Neural progenitor cell (in vitro differentiated cells): ENCODE data around the gene BAMBI. TPM values are rescaled to one million over a fixed set of nuclear protein-coding genes. Genes with fewer than 3 reads are reported as not detected.

Source experiments
- DNase-seq: peaks from one replicate; pipeline ENCODE4 v3.0.0-alpha.2; 2016; ENCODE audit warnings: low spot score
- H2AFZ ChIP-seq: fragments of 200-600 bp; sonication (generic); replicated peaks from 2 replicates; pipeline ENCODE4 v1.6.1; 2016; ENCODE audit warnings: antibody characterized with exemption
- H3F3A ChIP-seq: fragments of 200-600 bp; sonication (generic); 2 replicates; pipeline ENCODE4 v1.6.1; 2016; ENCODE audit warnings: antibody characterized with exemption, low read depth
- H3K27ac ChIP-seq: fragments of 200-600 bp; sonication (generic); 2 replicates; pipeline ENCODE4 v1.5.1; 2016; ENCODE audit warnings: mild to moderate bottlenecking
- H3K27me3 ChIP-seq: fragments of 200-600 bp; sonication (generic); 2 replicates; pipeline ENCODE4 v1.6.1; 2016; ENCODE audit warnings: mild to moderate bottlenecking, moderate library complexity
- H3K36me3 ChIP-seq: fragments of 200-600 bp; sonication (generic); 2 replicates; pipeline ENCODE4 v1.5.1; 2016
- H3K4me1 ChIP-seq: fragments of 200-600 bp; sonication (generic); 2 replicates; pipeline ENCODE4 v1.6.1; 2016; ENCODE audit warnings: mixed run types
- H3K4me2 ChIP-seq: fragments of 200-600 bp; sonication (generic); 2 replicates; pipeline ENCODE4 v1.6.1; 2016
- H3K4me3 ChIP-seq: fragments of 200-600 bp; sonication (generic); 2 replicates; pipeline ENCODE4 v1.5.1; 2016
- H3K79me2 ChIP-seq: fragments of 200-600 bp; sonication (generic); 2 replicates; pipeline ENCODE4 v1.6.1; 2016; ENCODE audit warnings: low read depth
- H3K9ac ChIP-seq: fragments of 200-600 bp; sonication (generic); 2 replicates; pipeline ENCODE4 v1.6.1; 2016
- H3K9me3 ChIP-seq: fragments of 200-600 bp; sonication (generic); 2 replicates; pipeline ENCODE4 v1.5.1; 2016; ENCODE audit warnings: low read depth
- H4K20me1 ChIP-seq: fragments of 200-600 bp; sonication (generic); 2 replicates; pipeline ENCODE4 v1.6.1; 2016; ENCODE audit warnings: low read depth
- H3K27ac Mint-ChIP-seq: 3 replicates; pipeline ENCODE4 v1.8.0; 2021; ENCODE audit warnings: mixed read lengths
- H3K27me3 Mint-ChIP-seq: 2 replicates; pipeline ENCODE4 v1.8.0; 2022; ENCODE audit warnings: low read depth, mild to moderate bottlenecking, inconsistent platforms, moderate library complexity, mixed read lengths; ENCODE audit not compliant: insufficient read depth
- H3K36me3 Mint-ChIP-seq: 3 replicates; pipeline ENCODE4 v1.8.0; 2021; ENCODE audit warnings: mixed read lengths
- H3K4me1 Mint-ChIP-seq: 3 replicates; pipeline ENCODE4 v1.8.0; 2021; ENCODE audit warnings: mixed read lengths
- H3K4me3 Mint-ChIP-seq: 3 replicates; pipeline ENCODE4 v1.8.0; 2021; ENCODE audit warnings: mild to moderate bottlenecking, moderate library complexity, mixed read lengths
- H3K9me3 Mint-ChIP-seq: 3 replicates; pipeline ENCODE4 v1.8.0; 2020; ENCODE audit warnings: mixed read lengths
- CTCF ChIP-seq: fragments of 200-600 bp; sonication (generic); IDR thresholded peaks from 2 replicates; pipeline ENCODE4 v1.5.1; 2017; ENCODE audit warnings: antibody characterized with exemption, mild to moderate bottlenecking
- EZH2 ChIP-seq: fragments of 200-600 bp; sonication (generic); IDR thresholded peaks from 2 replicates; pipeline ENCODE4 v1.6.1; 2017; ENCODE audit warnings: antibody characterized with exemption, mild to moderate bottlenecking, moderate library complexity
- EZH2phosphoT487 ChIP-seq: fragments of 200-600 bp; sonication (generic); IDR thresholded peaks from 2 replicates; pipeline ENCODE4 v1.6.1; 2017; ENCODE audit warnings: antibody characterized with exemption
- total RNA-seq: library from RNA; depleted of rRNA; stranded (reverse); fragments of >200 nt; gene quantifications from 2 replicates; pipeline ENCODE4 v1.2.3, GENCODE V29; 2015; ENCODE audit warnings: low replicate concordance

Gene BAMBI
- total RNA-seq, 1 donor from 2014 or later = 2.2 TPM

DNA sequence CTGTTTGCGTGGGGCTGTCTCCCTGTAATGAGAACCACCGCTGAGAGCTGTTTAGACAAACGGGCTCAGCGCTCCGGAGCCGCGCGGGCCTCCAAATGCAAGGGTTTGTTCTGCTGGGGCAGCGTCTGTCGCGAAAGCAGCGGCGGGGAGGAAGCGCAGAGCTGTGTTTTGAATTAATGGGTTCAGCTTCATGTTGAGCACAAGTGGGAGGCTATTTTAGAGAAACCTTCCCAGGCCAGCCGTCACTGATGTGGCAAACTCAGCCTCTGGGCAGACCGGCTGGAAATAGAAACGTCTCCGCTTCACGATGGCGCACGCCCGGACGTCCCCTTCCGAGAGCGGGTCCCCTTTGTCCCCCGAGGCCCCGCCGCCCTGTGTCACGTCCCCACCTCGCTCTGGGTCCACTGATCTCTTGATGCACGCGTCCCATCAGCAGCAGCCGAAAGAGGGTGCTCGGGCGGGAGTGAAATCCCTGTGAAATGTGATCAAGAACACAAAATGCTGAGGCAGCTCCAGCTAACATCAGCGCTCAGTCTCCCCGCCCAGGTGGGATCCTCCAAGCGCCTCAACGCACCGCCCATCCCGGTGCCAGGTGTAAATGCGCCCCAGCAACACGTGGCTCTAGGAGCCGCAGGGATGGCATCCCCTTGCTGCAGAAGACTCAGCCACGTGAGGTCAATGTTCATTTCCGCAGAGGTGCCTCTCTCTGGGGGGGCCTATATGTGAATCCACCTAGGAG, 44.9 kb downstream of the BAMBI start:
- H2AFZ ChIP-seq = peak overlapping the region; percentile 90
- peaks cover 9% of the 10 kb centered on the region for H3K4me1 ChIP-seq
- no peak overlapping the region for H3K27ac ChIP-seq
- Mint-ChIP-seq H3K9me3 (peaks cover under 1% of the 10 kb centered on the region), H3K4me3 (peak overlapping the region; percentile 86), H3K27me3 (peaks cover 10% of the 10 kb centered on the region), H3K4me1 (peaks cover 28% of the 10 kb centered on the region), H3K27ac (no peak overlapping the region), H3K36me3 (no peaks in the 10 kb centered on the region)
- no peaks in the 10 kb centered on the region for H4K20me1 ChIP-seq
- no peaks in the 10 kb centered on the region for H3K9me3 ChIP-seq
- H3F3A ChIP-seq = peaks cover 8% of the 10 kb centered on the region
- peak overlapping the region; percentile 60 for H3K4me3 ChIP-seq
- H3K27me3 ChIP-seq = peaks cover 42% of the 10 kb centered on the region
- no peak for TF ChIP-seq EZH2phosphoT487
- TF ChIP-seq EZH2 = peak; percentile 41
- no peak for TF ChIP-seq CTCF
- no peaks in the 10 kb centered on the region for H3K79me2 ChIP-seq
- DNase-seq = peak; percentile 60
- H3K36me3 ChIP-seq = no peaks in the 10 kb centered on the region
- no peak overlapping the region for H3K9ac ChIP-seq
- peak overlapping the region; percentile 94 for H3K4me2 ChIP-seq

DNA sequence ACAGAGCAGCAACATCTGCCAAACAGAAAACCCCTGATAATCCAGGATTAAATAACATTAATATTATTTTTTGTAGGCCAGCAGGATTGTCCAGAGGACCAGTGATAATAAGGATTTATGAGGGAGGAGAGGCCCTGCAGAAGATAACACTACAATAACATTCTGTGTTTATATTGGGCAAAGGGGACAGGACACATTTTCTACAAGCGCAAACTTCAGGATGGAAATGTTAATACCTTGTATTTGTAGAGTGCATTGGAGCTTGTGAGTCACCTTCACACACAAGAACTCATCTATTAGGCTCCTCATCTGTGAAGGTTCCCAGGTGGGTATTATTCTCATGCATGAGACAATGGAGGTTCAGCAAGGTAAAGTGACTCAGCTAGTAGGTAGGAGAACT, 51.0 kb downstream of the BAMBI start:
- H3K27me3 ChIP-seq = peaks cover 12% of the 10 kb centered on the region
- no peak for TF ChIP-seq EZH2
- no peak for TF ChIP-seq CTCF
- TF ChIP-seq EZH2phosphoT487 = no peak
- no peaks in the 10 kb centered on the region for H3F3A ChIP-seq
- H3K4me3 Mint-ChIP-seq = no peak overlapping the region
- no peaks in the 10 kb centered on the region for H3K9me3 ChIP-seq
- no peak overlapping the region for H3K9ac ChIP-seq
- no peaks in the 10 kb centered on the region for H3K79me2 ChIP-seq
- H3K9me3 Mint-ChIP-seq = peaks cover 8% of the 10 kb centered on the region
- no peak overlapping the region for H2AFZ ChIP-seq
- H3K4me3 ChIP-seq = no peak overlapping the region
- peaks cover 16% of the 10 kb centered on the region for H3K4me1 Mint-ChIP-seq
- peaks cover 8% of the 10 kb centered on the region for H3K27me3 Mint-ChIP-seq
- H3K36me3 Mint-ChIP-seq = peaks cover 2% of the 10 kb centered on the region
- H4K20me1 ChIP-seq = no peaks in the 10 kb centered on the region
- no peak for DNase-seq
- H3K36me3 ChIP-seq = no peaks in the 10 kb centered on the region
- no peak overlapping the region for H3K27ac Mint-ChIP-seq
- no peak overlapping the region for H3K4me2 ChIP-seq
- H3K4me1 ChIP-seq = peaks cover 6% of the 10 kb centered on the region
- no peak overlapping the region for H3K27ac ChIP-seq

DNA sequence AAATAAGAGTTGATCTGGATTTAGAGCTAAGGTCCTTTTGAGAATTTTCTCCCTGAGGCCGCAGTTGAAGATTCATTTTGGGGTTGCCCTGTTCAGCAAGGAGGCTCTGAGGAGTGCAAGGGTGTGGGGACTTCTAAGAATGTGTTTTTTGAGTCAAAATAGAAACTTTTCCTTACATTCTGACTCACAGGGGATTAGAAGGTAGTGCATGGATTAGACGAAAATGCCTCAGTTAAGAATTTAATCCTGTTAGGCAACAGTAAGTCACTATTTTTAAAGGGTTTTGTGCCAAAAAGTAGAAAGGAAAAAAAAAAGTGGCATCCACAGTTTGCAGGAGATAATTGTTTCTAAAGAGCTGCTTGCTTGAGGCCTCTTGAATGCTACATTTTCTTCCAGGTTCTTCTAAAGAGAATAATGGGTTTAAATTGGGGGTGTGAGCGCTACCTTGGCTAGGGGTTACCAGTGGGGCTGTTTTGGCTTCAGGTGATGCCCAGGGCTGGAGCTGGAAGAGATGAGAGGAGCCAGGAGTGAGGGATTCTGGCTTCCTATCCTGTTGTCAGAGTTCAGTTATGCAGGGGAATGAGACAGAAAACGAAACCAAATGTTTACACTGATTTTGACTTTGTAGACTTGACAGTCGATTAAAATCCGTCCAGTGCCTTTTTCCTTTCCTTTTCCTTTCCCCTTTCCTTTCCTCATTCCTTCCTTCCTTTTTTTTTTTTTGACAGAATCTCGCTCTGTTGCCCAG, 52.9 kb downstream of the BAMBI start:
- H3K36me3 Mint-ChIP-seq = peaks cover 2% of the 10 kb centered on the region
- H3K9me3 Mint-ChIP-seq = peaks cover 8% of the 10 kb centered on the region
- Histone ChIP-seq H3K27me3 (no peaks in the 10 kb centered on the region), H3K9ac (no peak overlapping the region), H2AFZ (no peak overlapping the region), H3K9me3 (no peaks in the 10 kb centered on the region), H3K4me2 (no peak overlapping the region), H3K4me1 (peaks cover 6% of the 10 kb centered on the region), H3F3A (no peaks in the 10 kb centered on the region), H3K4me3 (no peak overlapping the region), H3K27ac (no peak overlapping the region), H3K79me2 (no peaks in the 10 kb centered on the region), H3K36me3 (no peaks in the 10 kb centered on the region), H4K20me1 (no peaks in the 10 kb centered on the region)
- H3K27me3 Mint-ChIP-seq = peaks cover 10% of the 10 kb centered on the region
- TF ChIP-seq CTCF = no peak
- TF ChIP-seq EZH2 = no peak
- DNase-seq = no peak
- H3K27ac Mint-ChIP-seq = peak overlapping the region; percentile 57
- no peak overlapping the region for H3K4me3 Mint-ChIP-seq
- H3K4me1 Mint-ChIP-seq = peaks cover 15% of the 10 kb centered on the region
